Measurements from ENCODE around the gene NDUFS5. TPM values are rescaled to one million over a fixed set of nuclear protein-coding genes. Genes with fewer than 3 reads are reported as not detected.

The NDUFS5 gene
- total and polyA plus RNA-seq, 10 of the 15 experiments (the other 5 are each of a cell fraction or from before 2014, with no cell fraction given): 240 to 1,578 (median 831) TPM

DNA sequence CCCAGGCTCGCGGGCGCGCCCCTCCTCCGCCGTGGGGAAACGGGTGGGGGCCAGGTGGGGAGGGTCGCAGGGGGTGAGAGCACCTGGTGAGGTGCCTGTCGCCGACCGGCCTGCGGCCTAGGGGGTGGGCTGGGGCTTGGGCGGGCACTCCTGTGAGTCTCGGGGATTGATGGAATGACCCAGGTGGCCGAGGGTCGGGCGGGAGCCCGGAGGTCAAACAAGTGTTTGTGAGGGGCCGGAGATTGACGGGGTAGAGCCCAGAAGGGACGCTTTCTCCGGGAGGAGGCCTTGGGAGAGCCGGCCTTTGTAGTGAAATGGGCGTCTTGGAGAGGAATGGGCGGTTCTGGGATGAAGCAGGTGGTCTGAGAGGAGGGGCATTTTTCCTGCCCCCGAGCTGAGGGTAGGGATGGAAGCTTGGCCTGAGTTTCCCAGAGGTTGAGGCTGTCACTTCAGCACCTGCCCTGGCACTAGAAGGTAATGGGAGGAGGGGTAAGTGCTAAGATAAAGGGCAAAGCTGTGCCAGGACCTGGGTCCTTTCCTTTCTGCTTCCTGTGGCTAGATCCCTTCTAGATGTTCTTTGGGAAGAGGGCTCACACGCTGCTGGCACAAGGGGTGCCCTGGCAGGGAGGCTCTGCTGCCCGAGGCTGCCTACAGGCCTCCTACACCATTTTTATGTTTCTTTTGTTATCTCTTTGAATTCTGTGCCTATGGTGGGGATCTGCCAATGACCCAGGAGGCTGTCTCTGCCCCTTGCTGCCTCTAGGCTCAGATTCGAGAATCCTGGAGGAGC, 56.1 kb downstream of the NDUFS5 start:
- CTCF ChIA-PET: interaction anchor here (0.5 to 1.3 kb wide), 3 partner anchors 10 to 50 kb away, joined by 3 to 4 read pairs (median 3); no protein-coding TSS in a partner anchor
- no peak for DNase-seq (ENCODE audit: low read depth, low spot score)
- Histone ChIP-seq H3K9ac (ENCODE audit: control insufficient read depth, insufficient read depth, low read length) (no peak overlapping the region), H3K9me3 (replicated peaks; ENCODE audit: control insufficient read depth, insufficient read depth, low read length) (no peaks in the 10 kb centered on the region), H3K4me3 (no peak overlapping the region), H2AFZ (ENCODE audit: control insufficient read depth, low read depth, low read length) (no peak overlapping the region), H3K27ac (ENCODE audit: control insufficient read depth, insufficient read depth) (no peak overlapping the region), H4K20me1 (ENCODE audit: control insufficient read depth, insufficient read depth) (no peaks in the 10 kb centered on the region), H3K4me2 (ENCODE audit: control insufficient read depth, insufficient read depth) (0 out of 2 replicates have a peak overlapping the region, but pooled peaks have one; percentile 59), H3K79me2 (ENCODE audit: control insufficient read depth, insufficient read depth, low read length) (no peaks in the 10 kb centered on the region), H3K36me3 (ENCODE audit: control insufficient read depth in 2 of 2, insufficient read depth in 2 of 2, low read length in 1 of 2) (no peaks in the 10 kb centered on the region), H3K4me1 (ENCODE audit: control insufficient read depth, insufficient read depth, low read length) (peaks cover 8% of the 10 kb centered on the region), H3K27me3 (replicated peaks in 1 of 2; ENCODE audit: control insufficient read depth in 2 of 2, insufficient read depth in 2 of 2, low read length in 1 of 2) (peaks cover 5 to 13% of the 10 kb centered on the region in 2 experiments; a peak in 3 of 4 replicates)
- RAD21 ChIA-PET (ENCODE audit: unreplicated experiment): no interaction called here
- intact Hi-C loops (cut with micrococcal nuclease; ENCODE audit: unreplicated experiment): no loop called here
- POLR2A ChIA-PET: interaction anchor here (0.6 kb wide), 2 partner anchors 209 to 338 kb away, joined by 4 to 6 read pairs; no protein-coding TSS in a partner anchor
- in situ Hi-C loops (cut with MboI): no loop called here
- WGBS (ENCODE audit: insufficient coverage, insufficient replicate concordance, low lambda C conversion rate, missing lambda C conversion rate): 74% methylated on average over 17 of the region's 29 CpGs
- BruUV-seq (replicated peaks): no TSS peak
- SMC1A ChIA-PET (ENCODE audit: uncharacterized antibody, unreplicated experiment): interaction anchor here (2.2 kb wide), 1 partner anchor 10 kb away, joined by 7 read pairs; no protein-coding TSS in a partner anchor
- TF ChIP-seq, protein P1, sequence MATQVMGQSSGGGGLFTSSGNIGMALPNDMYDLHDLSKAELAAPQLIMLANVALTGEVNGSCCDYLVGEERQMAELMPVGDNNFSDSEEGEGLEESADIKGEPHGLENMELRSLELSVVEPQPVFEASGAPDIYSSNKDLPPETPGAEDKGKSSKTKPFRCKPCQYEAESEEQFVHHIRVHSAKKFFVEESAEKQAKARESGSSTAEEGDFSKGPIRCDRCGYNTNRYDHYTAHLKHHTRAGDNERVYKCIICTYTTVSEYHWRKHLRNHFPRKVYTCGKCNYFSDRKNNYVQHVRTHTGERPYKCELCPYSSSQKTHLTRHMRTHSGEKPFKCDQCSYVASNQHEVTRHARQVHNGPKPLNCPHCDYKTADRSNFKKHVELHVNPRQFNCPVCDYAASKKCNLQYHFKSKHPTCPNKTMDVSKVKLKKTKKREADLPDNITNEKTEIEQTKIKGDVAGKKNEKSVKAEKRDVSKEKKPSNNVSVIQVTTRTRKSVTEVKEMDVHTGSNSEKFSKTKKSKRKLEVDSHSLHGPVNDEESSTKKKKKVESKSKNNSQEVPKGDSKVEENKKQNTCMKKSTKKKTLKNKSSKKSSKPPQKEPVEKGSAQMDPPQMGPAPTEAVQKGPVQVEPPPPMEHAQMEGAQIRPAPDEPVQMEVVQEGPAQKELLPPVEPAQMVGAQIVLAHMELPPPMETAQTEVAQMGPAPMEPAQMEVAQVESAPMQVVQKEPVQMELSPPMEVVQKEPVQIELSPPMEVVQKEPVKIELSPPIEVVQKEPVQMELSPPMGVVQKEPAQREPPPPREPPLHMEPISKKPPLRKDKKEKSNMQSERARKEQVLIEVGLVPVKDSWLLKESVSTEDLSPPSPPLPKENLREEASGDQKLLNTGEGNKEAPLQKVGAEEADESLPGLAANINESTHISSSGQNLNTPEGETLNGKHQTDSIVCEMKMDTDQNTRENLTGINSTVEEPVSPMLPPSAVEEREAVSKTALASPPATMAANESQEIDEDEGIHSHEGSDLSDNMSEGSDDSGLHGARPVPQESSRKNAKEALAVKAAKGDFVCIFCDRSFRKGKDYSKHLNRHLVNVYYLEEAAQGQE (IDR thresholded peaks at IDR 0.05; ENCODE audit: low read depth, low read length): no peak
- TF ChIP-seq FOS (IDR thresholded peaks at IDR 0.05; ENCODE audit: borderline replicate concordance, extremely low read depth, insufficient read length): no peak
- TF ChIP-seq JUNB (IDR thresholded peaks at IDR 0.05): no peak
- TF ChIP-seq, protein P2, sequence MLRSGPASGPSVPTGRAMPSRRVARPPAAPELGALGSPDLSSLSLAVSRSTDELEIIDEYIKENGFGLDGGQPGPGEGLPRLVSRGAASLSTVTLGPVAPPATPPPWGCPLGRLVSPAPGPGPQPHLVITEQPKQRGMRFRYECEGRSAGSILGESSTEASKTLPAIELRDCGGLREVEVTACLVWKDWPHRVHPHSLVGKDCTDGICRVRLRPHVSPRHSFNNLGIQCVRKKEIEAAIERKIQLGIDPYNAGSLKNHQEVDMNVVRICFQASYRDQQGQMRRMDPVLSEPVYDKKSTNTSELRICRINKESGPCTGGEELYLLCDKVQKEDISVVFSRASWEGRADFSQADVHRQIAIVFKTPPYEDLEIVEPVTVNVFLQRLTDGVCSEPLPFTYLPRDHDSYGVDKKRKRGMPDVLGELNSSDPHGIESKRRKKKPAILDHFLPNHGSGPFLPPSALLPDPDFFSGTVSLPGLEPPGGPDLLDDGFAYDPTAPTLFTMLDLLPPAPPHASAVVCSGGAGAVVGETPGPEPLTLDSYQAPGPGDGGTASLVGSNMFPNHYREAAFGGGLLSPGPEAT (IDR thresholded peaks at IDR 0.05; ENCODE audit: low read depth): no peak
- no peak for TF ChIP-seq MTA2 (IDR thresholded peaks at IDR 0.05; ENCODE audit: low read depth)
- no peak for TF ChIP-seq MEF2A (IDR thresholded peaks at IDR 0.05; ENCODE audit: insufficient read depth, low read depth, low read length)
- no peak for TF ChIP-seq MTA3 (IDR thresholded peaks at IDR 0.05; ENCODE audit: borderline replicate concordance, low read length)
- no peak for TF ChIP-seq POLR2A (IDR thresholded peaks at IDR 0.05; ENCODE audit: low read depth, low read length)
- TF ChIP-seq ZNF384 (IDR thresholded peaks at IDR 0.05; ENCODE audit: borderline replicate concordance, low read depth, low read length): no peak
- TF ChIP-seq EGR1 (IDR thresholded peaks at IDR 0.05; ENCODE audit: borderline replicate concordance in 1 of 2, low read depth in 2 of 2, low read length in 2 of 2): no peak
- TF ChIP-seq RELA (IDR thresholded peaks at IDR 0.05; ENCODE audit: borderline replicate concordance, partially characterized antibody): no peak
- no peak for TF ChIP-seq ETV6 (conservative IDR thresholded peaks at IDR 0.05 in 1 of 2, IDR thresholded peaks at IDR 0.05 in 1 of 2; ENCODE audit: borderline replicate concordance in 1 of 2, low read depth in 1 of 2)
- no peak for ATAC-seq
- no peak for FAIRE-seq
